OCI-M1 (cell line): ENCODE data around the gene APC.

Experiments used
- DNase-seq: peaks from one replicate; lab custom pipeline; 2025; lab: John Stamatoyannopoulos, UW

Gene APC

DNA sequence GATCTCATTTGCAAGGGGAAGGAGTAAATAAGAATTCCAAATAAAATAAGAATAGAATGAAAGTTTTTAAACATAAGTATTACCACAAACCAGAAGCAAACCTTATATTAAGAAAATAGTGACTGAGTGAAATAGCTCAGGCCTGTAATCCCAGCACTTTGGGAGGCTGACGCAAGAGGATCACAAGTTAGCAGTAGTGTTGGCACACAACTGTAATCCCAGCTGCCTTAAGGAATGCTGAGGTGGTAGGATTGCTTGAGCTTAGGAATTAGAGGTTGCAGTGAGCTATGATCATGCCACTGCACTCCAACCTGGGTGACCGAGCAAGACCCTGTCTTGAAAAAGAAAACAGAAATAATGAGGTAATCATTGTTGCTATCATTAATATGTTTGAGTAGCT lies 47.0 kb downstream of the APC start:
- no peak for DNase-seq

DNA sequence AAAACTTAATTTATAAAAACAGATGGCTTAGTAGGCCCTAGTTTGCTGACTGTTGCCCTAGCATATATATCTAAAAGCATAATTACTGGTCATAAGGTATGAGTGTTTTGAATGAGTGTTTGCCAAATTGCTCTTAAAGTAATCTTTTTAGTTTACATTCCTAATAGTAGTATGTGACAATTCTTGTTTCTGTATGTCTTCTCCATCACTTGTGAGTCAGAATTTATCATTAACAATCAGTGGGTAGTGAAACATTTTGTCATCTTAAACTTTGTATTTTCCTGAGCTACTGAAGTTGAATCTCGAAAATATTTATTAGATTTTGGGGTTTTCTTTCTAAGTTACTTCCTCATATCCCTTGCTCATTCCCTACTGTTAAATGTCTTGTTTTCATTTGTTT lies 49.6 kb downstream of the APC start:
- no peak for DNase-seq

GRCh38 chr5:112787896-112788295 lies 50.2 kb downstream of the APC start:
- no peak for DNase-seq

DNA sequence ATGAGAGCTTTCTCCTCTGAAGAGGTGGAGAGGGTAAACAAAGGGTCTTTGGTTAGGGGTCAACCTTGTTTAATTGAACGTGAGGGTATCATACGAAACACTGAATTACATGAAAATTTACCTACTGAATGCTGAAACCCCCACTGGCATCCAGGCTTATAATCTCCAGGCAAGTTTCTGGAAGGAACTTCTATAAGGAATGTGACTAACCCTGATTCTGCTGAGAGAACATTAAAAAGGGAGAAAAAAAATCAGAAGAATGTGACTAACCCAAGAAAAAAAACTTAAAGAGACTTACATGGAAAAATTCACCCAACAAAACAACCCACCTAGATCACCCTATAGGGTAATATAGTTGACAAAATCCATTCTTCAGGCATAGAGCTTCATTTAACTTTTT lies 55.5 kb downstream of the APC start:
- DNase-seq: no peak

DNA sequence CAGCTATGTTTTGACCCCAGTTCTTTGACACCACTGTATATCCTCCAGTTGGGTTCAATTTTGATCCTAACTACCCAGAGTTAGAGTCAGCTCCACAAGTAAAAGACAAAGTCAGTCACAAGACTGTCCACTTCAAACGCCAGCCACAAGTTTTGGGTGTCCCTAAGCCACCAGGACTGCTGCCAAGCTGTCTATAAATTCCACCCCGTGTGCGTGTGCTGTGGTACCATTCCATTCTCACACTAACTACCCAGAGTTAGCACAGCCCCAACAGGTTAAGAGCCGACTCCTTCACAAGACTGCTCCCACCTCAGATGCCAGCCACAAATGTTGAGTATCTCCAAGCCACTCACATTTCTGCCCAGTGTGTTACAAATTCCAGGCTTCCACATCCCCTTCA lies 56.7 kb downstream of the APC start:
- no peak for DNase-seq

DNA sequence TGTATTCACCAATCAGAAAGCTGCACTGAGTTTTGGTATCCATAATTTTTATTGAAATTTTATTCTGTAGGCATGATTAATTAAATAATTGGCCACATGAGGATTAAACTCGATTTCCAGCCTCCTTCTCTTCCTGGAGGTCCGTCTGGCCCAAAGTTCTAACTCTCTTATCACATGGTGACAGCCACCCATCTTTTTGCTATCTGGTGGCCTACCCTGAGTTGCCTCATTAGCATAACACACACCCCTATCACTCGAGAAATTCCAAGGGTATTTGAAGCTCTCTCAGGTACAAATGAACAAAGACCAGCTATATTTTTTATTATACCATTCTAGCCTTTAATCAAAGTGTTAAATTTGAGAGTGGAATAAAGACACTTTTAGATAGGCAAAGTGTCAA lies 57.7 kb downstream of the APC start:
- DNase-seq: peak; percentile 38

DNA sequence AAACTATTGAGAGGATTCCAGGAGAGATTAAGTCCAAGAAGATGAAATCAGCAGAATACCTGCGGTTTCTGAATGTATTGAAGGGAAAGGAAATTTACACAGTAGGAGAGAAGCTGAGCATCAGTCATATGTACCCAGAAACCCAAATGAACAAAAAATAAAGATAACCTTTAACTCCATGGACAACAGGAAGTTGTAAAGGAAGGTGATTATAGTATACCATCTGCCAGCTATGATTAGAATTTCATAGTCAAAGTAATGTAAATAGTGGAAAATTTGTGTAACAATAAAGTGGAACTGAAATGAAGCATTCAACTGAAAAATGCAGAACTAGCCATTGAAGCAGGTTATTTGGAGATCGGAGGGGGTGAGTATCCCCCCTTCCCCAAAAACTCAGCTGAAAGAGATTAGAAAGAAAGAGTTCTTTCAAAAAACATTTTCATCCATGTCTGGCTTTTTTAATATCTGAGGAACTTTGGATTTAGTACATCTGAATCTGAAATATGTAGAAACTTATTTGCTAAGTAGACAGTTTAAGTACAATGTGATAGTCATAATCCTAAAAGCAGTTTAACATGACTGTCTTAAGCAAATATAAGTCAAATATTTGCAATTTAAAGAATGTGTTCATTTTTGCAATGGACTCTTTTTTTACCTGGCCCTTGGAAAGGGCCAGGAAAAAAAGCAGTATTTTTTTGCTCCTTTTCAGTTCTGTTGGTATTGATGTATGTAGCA lies 58.4 kb downstream of the APC start:
- peak; percentile 75 for DNase-seq

DNA sequence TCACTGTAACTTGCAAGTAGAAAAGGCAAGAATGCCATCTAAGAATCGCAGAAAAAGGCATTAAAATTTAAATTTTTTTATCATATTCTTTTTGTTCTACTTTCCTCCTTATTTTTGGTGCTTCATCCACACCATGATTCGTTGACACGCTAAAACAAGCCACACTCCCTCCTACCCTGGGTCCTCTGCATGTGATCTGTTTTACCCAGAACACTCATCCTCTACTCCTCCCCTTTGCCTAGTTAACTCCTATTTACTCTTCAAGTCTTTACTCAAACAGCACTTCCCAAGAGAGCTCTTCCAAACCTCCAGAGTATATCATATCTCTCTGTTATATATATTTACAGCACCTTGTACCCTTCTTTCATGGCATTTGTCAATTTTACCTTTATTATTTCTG lies 62.0 kb downstream of the APC start:
- no peak for DNase-seq

DNA sequence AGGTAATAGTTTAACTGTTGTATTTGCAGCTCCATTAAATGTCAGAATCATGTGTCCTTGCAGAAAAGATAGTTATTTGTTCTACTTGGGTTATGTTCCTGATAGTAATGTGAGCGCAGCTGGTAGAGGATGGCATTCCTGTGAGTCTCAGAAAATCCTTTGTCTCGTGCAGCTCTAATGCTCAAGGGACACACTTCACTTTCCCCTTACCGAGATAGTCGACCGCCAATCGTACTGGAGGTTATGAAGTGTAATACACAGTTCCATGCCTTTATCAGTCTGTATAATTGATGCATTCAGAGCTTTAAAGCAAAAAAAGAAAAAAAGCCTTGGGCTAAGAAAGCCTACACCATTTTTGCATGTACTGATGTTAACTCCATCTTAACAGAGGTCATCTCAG lies 63.2 kb downstream of the APC start:
- DNase-seq: no peak

DNA sequence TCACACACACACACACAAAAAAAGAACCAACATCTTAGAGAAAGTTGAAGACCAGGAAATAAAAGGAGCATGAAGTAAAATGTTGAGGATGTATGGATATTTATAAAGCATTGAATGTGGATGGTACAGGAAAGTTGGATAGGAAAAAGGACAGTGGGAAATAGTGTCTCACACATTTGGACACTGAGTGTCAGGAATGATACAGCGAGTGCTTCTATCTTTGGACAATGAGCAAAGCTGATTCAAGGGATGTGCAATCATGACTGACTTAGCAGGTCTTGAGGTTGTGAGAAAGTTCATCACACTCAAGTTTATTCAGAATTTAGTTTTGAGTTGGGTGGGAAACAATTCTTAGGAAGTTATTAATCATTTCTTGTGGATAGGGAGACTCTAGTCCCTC lies 73.3 kb downstream of the APC start:
- DNase-seq: no peak

DNA sequence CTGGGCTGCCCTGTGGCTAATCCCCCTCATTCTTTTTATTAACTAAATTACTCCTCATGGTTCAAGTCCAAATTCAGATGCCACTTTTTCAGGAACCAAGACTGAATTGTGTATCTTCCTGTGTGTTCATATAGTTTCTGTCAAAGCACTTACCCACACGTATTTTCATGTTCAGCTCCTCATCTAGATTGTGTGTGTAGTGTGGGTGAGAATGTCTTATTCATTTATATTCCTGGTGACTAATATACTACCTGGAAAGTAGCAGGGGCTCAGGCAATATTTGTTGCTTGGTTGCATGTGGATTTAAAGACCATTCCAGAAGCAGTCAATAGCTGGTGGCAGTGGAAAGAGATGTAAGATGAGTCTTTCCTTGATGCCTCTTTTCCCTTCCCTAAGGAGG lies 74.9 kb downstream of the APC start:
- DNase-seq: no peak

- DNase-seq: no peak
These were observed 82.6 kb downstream of the APC start for GRCh38 chr5:112820246-112820645.

DNA sequence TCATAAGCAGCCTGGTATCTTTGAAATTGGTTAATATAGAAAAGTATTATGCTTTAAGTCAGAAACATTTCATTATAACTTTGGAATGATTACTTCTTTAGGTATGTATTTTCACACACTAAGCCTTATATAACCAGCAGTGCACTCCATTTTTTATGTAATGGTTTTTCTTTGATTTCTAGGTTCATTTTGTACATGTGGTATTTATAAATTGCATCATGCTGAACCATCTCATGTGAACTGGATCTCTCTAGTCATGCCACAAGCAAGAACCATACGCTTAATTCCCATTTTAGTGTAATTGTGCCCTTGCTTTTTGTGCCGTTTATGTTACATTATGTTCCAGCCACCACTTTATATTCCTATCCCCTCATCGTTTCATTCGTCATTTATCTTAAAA lies 84.8 kb downstream of the APC start:
- DNase-seq: no peak

DNA sequence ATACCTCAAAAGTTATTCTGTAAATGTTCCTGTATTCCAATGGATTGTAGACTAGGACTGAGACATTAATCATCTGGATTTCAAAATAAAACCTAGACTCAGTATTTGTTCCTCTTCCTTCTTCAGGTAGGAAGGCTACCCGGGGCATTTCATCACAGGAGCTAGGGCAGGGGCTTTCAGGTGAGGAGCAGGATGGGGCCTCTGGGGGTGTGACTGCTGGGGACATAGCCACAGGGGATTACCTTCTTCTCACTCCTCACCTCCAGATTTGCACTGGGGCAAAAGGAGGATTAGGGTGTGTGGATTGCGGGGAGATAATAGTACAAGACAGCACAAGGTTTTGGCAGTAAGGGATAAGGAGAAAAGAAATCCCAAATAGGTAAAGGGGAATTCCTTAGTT lies 85.5 kb downstream of the APC start:
- no peak for DNase-seq

DNA sequence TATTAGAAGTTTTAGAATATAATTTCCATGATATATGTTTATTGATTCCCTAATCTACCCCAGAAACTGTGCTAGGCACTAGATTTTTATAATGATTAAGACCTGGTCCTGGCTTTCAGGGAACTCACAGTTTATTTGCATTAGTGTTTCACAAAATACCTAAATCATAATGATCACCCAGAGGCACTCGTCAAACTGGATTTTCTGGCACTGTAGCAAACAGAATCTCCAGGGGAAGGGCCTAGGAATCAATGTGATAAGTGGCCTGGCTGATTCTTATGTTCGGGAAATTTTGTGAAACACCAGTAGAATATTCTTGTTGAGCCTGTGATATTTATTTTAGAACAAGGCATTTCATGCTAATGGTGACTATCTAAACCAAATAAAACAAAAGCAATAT lies 86.0 kb downstream of the APC start:
- DNase-seq: no peak

GRCh38 chr5:112824197-112824596 lies 86.5 kb downstream of the APC start:
- DNase-seq: peak; percentile 10

- no peak for DNase-seq
These were observed 92.7 kb downstream of the APC start for GRCh38 chr5:112830378-112830777.

- no peak for DNase-seq
These were observed 96.3 kb downstream of the APC start for GRCh38 chr5:112833971-112834370.

DNA sequence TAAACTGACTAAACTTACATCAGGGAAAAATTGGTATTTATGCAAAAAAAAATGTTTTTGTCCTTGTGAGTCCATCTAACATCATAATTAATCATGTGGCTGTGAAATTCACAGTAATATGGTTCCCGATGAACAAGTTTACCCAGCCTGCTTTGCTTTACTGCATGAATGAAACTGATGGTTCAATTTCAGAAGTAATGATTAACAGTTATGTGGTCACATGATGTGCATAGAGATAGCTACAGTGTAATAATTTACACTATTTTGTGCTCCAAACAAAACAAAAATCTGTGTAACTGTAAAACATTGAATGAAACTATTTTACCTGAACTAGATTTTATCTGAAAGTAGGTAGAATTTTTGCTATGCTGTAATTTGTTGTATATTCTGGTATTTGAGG lies 106.8 kb downstream of the APC start:
- DNase-seq: no peak

DNA sequence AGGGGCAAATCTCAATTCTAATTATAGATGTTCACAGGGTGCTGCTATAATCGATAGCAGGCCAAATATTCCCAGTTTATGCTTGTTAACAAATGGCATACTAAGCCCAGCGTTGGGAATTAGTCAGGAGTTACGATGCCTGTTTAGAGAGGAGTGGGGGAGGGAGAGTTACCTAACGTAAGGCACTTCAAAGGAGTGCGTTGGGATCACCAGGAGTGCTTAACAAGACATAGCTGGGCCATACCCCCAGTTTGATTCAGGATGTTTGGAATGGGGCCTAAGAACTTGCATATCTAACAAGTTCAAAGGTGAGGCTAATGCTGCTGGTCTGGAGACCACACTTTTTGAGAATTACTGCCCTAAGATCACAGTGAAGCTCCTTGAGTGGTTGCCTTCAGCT lies 108.9 kb downstream of the APC start:
- DNase-seq: no peak

- no peak for DNase-seq
These were observed 109.6 kb downstream of the APC start for GRCh38 chr5:112847306-112847705.

DNA sequence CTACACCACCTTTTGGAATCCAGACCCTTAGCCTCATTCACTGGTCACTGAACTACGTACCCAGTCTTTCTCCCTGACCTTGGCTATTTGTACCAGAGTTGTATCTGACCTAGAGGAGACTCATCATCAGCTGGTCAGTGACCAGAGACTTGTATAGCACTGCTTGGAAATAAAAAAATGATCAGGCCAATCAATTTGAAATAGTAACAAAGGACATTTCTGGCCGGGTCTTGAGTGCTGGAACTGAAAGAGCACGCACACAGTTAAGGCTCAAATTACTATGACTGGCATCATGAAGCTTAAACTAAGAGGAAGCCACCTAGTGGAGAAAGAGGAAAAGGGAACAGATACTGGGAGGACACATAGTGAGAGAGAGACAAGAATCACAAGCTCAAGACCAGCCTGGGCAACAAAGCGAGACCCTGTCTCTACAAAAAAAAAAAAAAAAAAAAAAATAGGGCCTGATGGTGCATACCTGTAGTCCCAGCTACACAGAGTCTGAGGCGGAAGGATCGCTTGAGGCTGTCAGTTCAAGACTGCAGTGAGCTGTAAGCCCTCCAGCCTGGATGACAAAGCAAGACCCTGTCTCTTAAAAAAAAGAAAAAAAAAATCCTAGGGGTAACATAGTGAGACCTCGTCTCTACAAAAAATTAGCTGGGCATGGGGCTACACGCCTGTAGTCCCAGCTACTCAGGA lies 110.6 kb downstream of the APC start:
- peak; percentile 90 for DNase-seq

- no peak for DNase-seq
These were observed 112.2 kb downstream of the APC start for GRCh38 chr5:112849912-112850311.

DNA sequence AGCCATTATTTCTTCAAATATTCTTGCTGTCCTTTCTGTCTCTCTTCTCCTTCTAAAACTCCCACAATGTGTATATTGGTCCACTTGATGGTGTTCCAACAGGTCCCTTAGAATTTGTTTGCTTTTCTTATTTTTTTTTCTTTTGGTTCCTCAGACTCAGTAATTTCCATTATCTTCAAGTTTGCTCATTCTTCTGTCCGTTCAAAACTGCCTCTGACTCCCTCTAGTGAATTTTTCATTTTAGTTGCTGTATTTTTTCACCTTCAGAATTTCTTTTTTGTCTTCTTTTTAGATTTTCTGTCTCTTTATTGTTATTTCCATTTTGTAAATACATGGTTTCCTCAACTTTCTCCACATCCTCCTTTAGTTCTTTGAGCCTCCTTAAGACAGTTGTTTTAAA lies 117.0 kb downstream of the APC start:
- peak; percentile 23 for DNase-seq
